PC-3 (cell line): Measurements from ENCODE around the gene COMT. TPM values are rescaled to one million over a fixed set of nuclear protein-coding genes. Genes with fewer than 3 reads are reported as not detected.

ENCODE experiments used
- ATAC-seq: fragments of 200-7000 bp; cut with Tn5 transposase; 2 replicates; pipeline ENCODE4 v1.9.1; 2020; ENCODE audit warnings: mild to moderate bottlenecking, moderate library complexity
- BruUV-seq: library from RNA; stranded (reverse); fragments of 400-500 nt; replicated peaks from 2 replicates; lab custom pipeline; 2021; lab: Mats Ljungman, UMichigan
- CTCF ChIA-PET: fragments of 300-600 bp; sonication (Branson Sonifier 250); formaldehyde crosslinking; loops from one replicate; lab custom pipeline; 2022; ENCODE audit warnings: antibody characterized with exemption; lab: Charles Lee
- POLR2A ChIA-PET: fragments of 300-600 bp; sonication (Branson Sonifier 250); formaldehyde crosslinking; loops from one replicate; lab custom pipeline; 2022; ENCODE audit warnings: antibody characterized with exemption; ENCODE audit not compliant: unreplicated experiment; lab: Charles Lee
- DNase-seq: peaks from one replicate; pipeline ENCODE4 v3.0.0-alpha.2; 2015
- H2AFZ ChIP-seq: fragments of 300-600 bp; sonication (generic); 2 replicates; pipeline ENCODE4 v1.6.0; 2016; ENCODE audit warnings: antibody characterized with exemption, low read length
- H3F3A ChIP-seq: fragments of 300-600 bp; sonication (generic); one replicate; pipeline ENCODE4 v1.6.0; 2017; ENCODE audit warnings: antibody characterized with exemption, low read length, control low read depth, mild to moderate bottlenecking; ENCODE audit not compliant: unreplicated experiment
- H3K27ac ChIP-seq: fragments of 300-600 bp; sonication (generic); 2 replicates; pipeline ENCODE4 v1.5.1; 2016; ENCODE audit warnings: mild to moderate bottlenecking, low read length
- H3K27me3 ChIP-seq: fragments of 300-600 bp; sonication (generic); 2 replicates; pipeline ENCODE4 v1.6.1; 2016; ENCODE audit warnings: low read length, mixed read lengths
- H3K36me3 ChIP-seq: fragments of 300-600 bp; sonication (generic); 2 replicates; pipeline ENCODE4 v1.6.1; 2016; ENCODE audit warnings: low read depth, mixed run types, low read length, mixed read lengths
- H3K4me1 ChIP-seq: fragments of 300-600 bp; sonication (generic); 2 replicates; pipeline ENCODE4 v1.5.1; 2016; ENCODE audit warnings: low read length; ENCODE audit not compliant: insufficient read depth
- H3K4me2 ChIP-seq: fragments of 300-600 bp; sonication (generic); 2 replicates; pipeline ENCODE4 v1.6.0; 2016; ENCODE audit warnings: low read length
- H3K4me3 ChIP-seq: fragments of 300-600 bp; sonication (generic); 2 replicates; pipeline ENCODE4 v1.5.1; 2016; ENCODE audit warnings: mild to moderate bottlenecking, low read length, mixed read lengths
- H3K79me2 ChIP-seq: fragments of 300-600 bp; sonication (generic); 2 replicates; pipeline ENCODE4 v1.6.1; 2017; ENCODE audit warnings: low read length, mixed read lengths
- H3K9ac ChIP-seq: fragments of 300-600 bp; sonication (generic); 2 replicates; pipeline ENCODE4 v1.6.0; 2016; ENCODE audit warnings: mild to moderate bottlenecking, low read length
- H3K9me2 ChIP-seq: fragments of 300-600 bp; sonication (generic); replicated peaks from 2 replicates; pipeline ENCODE4 v1.6.1; 2016; ENCODE audit warnings: mixed run types, low read length, mixed read lengths
- H3K9me3 ChIP-seq: fragments of 300-600 bp; sonication (generic); 2 replicates; pipeline ENCODE4 v1.6.1; 2016; ENCODE audit warnings: low read length, mixed read lengths
- H4K20me1 ChIP-seq: fragments of 300-600 bp; sonication (generic); 2 replicates; pipeline ENCODE4 v1.6.1; 2016; ENCODE audit warnings: low read length, mixed read lengths
- EZH2 ChIP-seq: fragments of 300-600 bp; sonication (generic); IDR thresholded peaks from one replicate; pipeline ENCODE4 v1.6.1; 2017; ENCODE audit warnings: antibody characterized with exemption, mild to moderate bottlenecking, low read length; ENCODE audit not compliant: unreplicated experiment
- EZH2phosphoT487 ChIP-seq: fragments of 300-600 bp; sonication (generic); IDR thresholded peaks from 2 replicates; pipeline ENCODE4 v1.6.1; 2018; ENCODE audit warnings: mild to moderate bottlenecking, antibody characterized with exemption, low read length, borderline replicate concordance
- intact Hi-C: fragments of 100-400 bp; cut with micrococcal nuclease; formaldehyde crosslinking; loops from 2 replicates; pipeline ENCODE4 v1.9.0; 2023
- total RNA-seq: library from RNA; depleted of rRNA; stranded (reverse); fragments of >200 nt; gene quantifications from 2 replicates; pipeline ENCODE4 v1.2.3, GENCODE V29; 2014
- TF ChIP-seq, protein P1 (sequence below): fragments of 300-600 bp; sonication (generic); conservative IDR thresholded peaks from 2 replicates; pipeline ENCODE4 v1.5.1; 2017; ENCODE audit warnings: antibody characterized with exemption, low read depth, mild to moderate bottlenecking, low read length

Gene COMT
- total RNA-seq, 1 experiment from 2014 or later = 204 TPM

DNA sequence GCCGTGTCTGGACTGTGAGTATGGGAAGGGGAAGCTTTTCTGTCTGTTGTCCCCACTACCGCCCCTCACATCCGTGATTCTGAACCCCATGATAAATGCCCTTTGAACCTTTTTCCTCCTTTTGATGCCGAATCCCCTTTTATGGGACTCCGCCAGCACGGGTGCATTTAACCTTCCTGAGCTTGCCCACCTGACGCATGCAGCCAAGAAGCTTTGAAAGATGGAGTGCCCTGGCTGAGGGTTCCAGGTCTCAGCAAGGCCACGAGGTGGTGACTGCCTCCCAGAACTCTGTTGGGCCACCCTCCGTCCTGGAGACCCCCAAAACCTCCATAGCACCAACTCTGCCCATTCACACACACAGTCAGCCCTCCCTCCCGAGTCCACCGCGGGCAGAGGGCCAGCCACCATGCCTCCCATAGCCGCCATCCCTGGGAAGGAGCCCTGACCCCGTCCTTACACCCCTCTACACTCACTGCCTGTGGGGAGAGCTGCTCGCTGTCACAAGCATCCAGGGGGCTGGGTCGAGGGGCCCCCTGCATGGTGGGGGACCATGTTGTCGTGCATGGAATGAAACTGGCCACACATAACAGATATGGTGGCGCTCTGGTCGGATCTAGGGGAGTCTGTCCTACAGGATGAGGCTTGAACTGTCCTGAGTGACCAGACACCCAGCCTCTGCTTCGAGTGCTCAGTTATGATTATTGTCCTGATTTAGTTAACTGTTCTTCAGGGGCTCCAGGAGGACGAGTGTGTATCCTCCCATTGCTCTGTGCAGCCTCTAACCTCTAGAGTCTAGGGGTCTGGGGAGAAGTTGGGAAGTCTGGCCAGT lies 822 bp upstream of the COMT start:
- Histone ChIP-seq H3K9me2 (no peaks in the 10 kb centered on the region), H3K4me1 (peaks cover 23% of the 10 kb centered on the region), H3K27me3 (no peaks in the 10 kb centered on the region), H3K9me3 (no peaks in the 10 kb centered on the region), H3K9ac (peak overlapping the region; percentile 95), H3K4me3 (peak overlapping the region; percentile 93), H2AFZ (peak overlapping the region; percentile 91), H3K27ac (no peak overlapping the region), H3K79me2 (peaks cover 38% of the 10 kb centered on the region), H3K4me2 (peak overlapping the region; percentile 100), H3F3A (no peaks in the 10 kb centered on the region), H3K36me3 (no peaks in the 10 kb centered on the region; the same call in 1 of the 2 replicates), H4K20me1 (no peaks in the 10 kb centered on the region)
- TF ChIP-seq EZH2 (no peak), EZH2phosphoT487 (no peak)
- TF ChIP-seq, protein P1, sequence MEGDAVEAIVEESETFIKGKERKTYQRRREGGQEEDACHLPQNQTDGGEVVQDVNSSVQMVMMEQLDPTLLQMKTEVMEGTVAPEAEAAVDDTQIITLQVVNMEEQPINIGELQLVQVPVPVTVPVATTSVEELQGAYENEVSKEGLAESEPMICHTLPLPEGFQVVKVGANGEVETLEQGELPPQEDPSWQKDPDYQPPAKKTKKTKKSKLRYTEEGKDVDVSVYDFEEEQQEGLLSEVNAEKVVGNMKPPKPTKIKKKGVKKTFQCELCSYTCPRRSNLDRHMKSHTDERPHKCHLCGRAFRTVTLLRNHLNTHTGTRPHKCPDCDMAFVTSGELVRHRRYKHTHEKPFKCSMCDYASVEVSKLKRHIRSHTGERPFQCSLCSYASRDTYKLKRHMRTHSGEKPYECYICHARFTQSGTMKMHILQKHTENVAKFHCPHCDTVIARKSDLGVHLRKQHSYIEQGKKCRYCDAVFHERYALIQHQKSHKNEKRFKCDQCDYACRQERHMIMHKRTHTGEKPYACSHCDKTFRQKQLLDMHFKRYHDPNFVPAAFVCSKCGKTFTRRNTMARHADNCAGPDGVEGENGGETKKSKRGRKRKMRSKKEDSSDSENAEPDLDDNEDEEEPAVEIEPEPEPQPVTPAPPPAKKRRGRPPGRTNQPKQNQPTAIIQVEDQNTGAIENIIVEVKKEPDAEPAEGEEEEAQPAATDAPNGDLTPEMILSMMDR = no peak
- intact Hi-C loops = no loop called here
- POLR2A ChIA-PET = no interaction called here
- CTCF ChIA-PET = no interaction called here
- TSS peak; percentile 32 for BruUV-seq
- no peak for DNase-seq
- peak; percentile 23 for ATAC-seq

DNA sequence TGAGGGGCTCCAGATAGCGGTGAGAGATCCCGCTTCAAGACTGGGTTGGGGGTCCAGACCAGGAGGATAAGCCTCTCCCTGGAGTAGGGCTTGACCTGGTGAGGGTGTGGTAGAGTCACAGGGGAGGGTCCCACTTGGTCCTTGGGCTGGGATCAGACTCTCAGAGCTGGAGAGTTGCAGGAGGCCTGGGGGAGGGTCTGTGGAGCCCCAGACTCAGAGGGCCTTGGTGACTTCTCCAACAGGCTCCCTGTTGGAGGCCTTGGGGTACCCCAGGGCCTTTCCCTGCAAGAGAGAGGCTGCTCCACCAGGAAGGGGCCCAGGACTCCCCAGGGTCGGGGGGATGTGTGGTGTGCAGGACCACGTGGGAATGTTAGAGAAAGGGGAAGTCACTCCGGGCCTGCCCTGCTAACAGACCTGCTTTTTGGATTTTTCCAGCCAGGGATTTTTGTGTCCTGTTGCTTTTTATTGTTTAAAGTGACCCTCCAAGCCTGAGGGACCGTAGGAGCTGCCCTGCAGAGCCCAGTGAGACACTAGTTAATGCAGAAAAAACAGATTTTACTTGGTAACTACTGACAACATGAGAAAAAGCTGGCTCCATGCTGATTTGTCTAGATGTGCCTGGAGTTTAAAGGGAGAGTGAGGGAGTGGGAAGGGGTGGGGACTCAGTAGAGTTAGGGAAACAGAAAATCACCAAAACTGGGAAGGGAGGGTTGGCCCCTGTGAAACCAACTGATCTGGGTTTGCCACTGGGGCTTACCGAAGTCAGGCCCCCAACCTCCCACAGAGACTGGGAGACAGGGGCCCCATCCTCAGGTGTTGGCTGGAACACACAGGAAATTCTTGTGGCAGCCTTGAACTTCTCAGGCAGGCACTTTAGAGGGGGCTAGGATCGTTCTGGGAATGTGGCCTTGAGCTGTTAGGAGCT lies 847 bp downstream of the COMT start:
- peak overlapping the region; percentile 95 for H3K9ac ChIP-seq
- no peaks in the 10 kb centered on the region for H4K20me1 ChIP-seq
- H3K36me3 ChIP-seq = no peaks in the 10 kb centered on the region
- CTCF ChIA-PET = interaction anchor here (0.5 kb wide), 1 partner anchor 14 kb away, joined by 14 read pairs; no protein-coding TSS in a partner anchor
- peak overlapping the region; percentile 25 for H3K27ac ChIP-seq
- intact Hi-C loops = no loop called here
- no peaks in the 10 kb centered on the region for H3K9me2 ChIP-seq
- peak overlapping the region; percentile 93 for H3K4me3 ChIP-seq
- no peaks in the 10 kb centered on the region for H3K27me3 ChIP-seq
- H3K4me1 ChIP-seq = peaks cover 23% of the 10 kb centered on the region
- DNase-seq = no peak
- no peak for TF ChIP-seq EZH2
- TF ChIP-seq, protein P1 = no peak
- TF ChIP-seq EZH2phosphoT487 = no peak
- POLR2A ChIA-PET = no interaction called here
- BruUV-seq = TSS peak; percentile 63
- no peaks in the 10 kb centered on the region for H3F3A ChIP-seq
- peak overlapping the region; percentile 100 for H3K4me2 ChIP-seq
- H3K79me2 ChIP-seq = peaks cover 38% of the 10 kb centered on the region
- peak overlapping the region; percentile 91 for H2AFZ ChIP-seq
- no peaks in the 10 kb centered on the region for H3K9me3 ChIP-seq
- ATAC-seq = peak; percentile 51
